Osteoblast (primary cell): ENCODE measurements around the gene CXCL9. TPM values are rescaled to one million over a fixed set of nuclear protein-coding genes. Genes with fewer than 3 reads are reported as not detected.
A peak's percentile ranks its signal among the peaks of the same experiment; 100 is the strongest.

Experiments used
- DNase-seq: peaks from one replicate; pipeline ENCODE4 v3.0.0; 2011; ENCODE audit warnings: low spot score, mixed read lengths; ENCODE audit not compliant: insufficient read length; ENCODE audit errors: missing footprints
- H2AFZ ChIP-seq: 2 replicates; pipeline ENCODE4 v1.6.0; 2011; ENCODE audit warnings: mild to moderate bottlenecking, low read length
- H3K27ac ChIP-seq: 2 replicates; pipeline ENCODE4 v1.5.1; 2011; ENCODE audit warnings: mild to moderate bottlenecking, low read depth, low read length, moderate library complexity
- H3K27me3 ChIP-seq: 2 replicates; pipeline ENCODE4 v1.6.0; 2012; ENCODE audit warnings: mild to moderate bottlenecking, control low read depth, inconsistent platforms, low read length, moderate library complexity; ENCODE audit not compliant: insufficient read depth
- H3K36me3 ChIP-seq: 2 replicates; pipeline ENCODE4 v1.5.1; 2011; ENCODE audit warnings: mild to moderate bottlenecking, low read length, control low read depth, moderate library complexity; ENCODE audit not compliant: insufficient read depth
- H3K4me1 ChIP-seq: 2 replicates; pipeline ENCODE4 v1.5.1; 2011; ENCODE audit warnings: mild to moderate bottlenecking, low read length, control low read depth, moderate library complexity; ENCODE audit not compliant: insufficient read depth
- H3K4me2 ChIP-seq: 2 replicates; pipeline ENCODE4 v1.6.0; 2011; ENCODE audit warnings: mild to moderate bottlenecking, low read length; ENCODE audit not compliant: insufficient read depth
- H3K4me3 ChIP-seq: fragments of 200-600 bp; sonication (generic); 3 replicates; pipeline ENCODE4 v1.5.1; 2012; ENCODE audit warnings: mild to moderate bottlenecking, low read length, inconsistent platforms; ENCODE audit not compliant: insufficient read depth
- H3K79me2 ChIP-seq: 2 replicates; pipeline ENCODE4 v1.6.0; 2012; ENCODE audit warnings: mild to moderate bottlenecking, low read length, control low read depth, inconsistent platforms; ENCODE audit not compliant: insufficient read depth
- H3K9me3 ChIP-seq: 2 replicates; pipeline ENCODE4 v1.5.1; 2011; ENCODE audit warnings: low read depth, low read length, control low read depth
- H4K20me1 ChIP-seq: 2 replicates; pipeline ENCODE4 v1.6.0; 2012; ENCODE audit warnings: mild to moderate bottlenecking, low read length, control low read depth; ENCODE audit not compliant: insufficient read depth
- CTCF ChIP-seq: IDR thresholded peaks from 2 replicates; pipeline ENCODE4 v1.5.1; 2011; ENCODE audit warnings: mild to moderate bottlenecking, low read depth, low read length, moderate library complexity; ENCODE audit errors: extremely low read depth
- total RNA-seq: library from RNA; depleted of rRNA; stranded (reverse); fragments of >200 nt; gene quantifications from 2 replicates; pipeline ENCODE4 v1.2.3, GENCODE V29; 2012

Gene CXCL9
- total RNA-seq, 1 donor = not detected

- no peak overlapping the region for H3K4me2 ChIP-seq
Observed at GRCh38 chr4:75997946-75998345, 9.4 kb downstream of the CXCL9 start.

GRCh38 chr4:75997081-75997480, 10.2 kb downstream of the CXCL9 start:
- no peak overlapping the region for H3K4me2 ChIP-seq
- no peaks in the 10 kb centered on the region for H3K4me1 ChIP-seq
- no peak for DNase-seq
- no peak for TF ChIP-seq CTCF
- H3K27me3 ChIP-seq = peaks cover 3% of the 10 kb centered on the region
- no peak overlapping the region for H2AFZ ChIP-seq
- no peaks in the 10 kb centered on the region for H3K9me3 ChIP-seq
- no peaks in the 10 kb centered on the region for H3K79me2 ChIP-seq
- no peak overlapping the region for H3K4me3 ChIP-seq
- H3K36me3 ChIP-seq = no peaks in the 10 kb centered on the region
- H4K20me1 ChIP-seq = no peaks in the 10 kb centered on the region
- no peak overlapping the region for H3K27ac ChIP-seq

More at GRCh38 chr4:75997946-75998345, 9.4 kb downstream of the CXCL9 start:
- Histone ChIP-seq H3K9me3 (no peaks in the 10 kb centered on the region), H3K4me1 (no peaks in the 10 kb centered on the region), H3K79me2 (no peaks in the 10 kb centered on the region), H3K4me3 (no peak overlapping the region), H4K20me1 (no peaks in the 10 kb centered on the region), H3K36me3 (no peaks in the 10 kb centered on the region), H3K27me3 (peaks cover 3% of the 10 kb centered on the region), H3K27ac (no peak overlapping the region), H2AFZ (no peak overlapping the region)
- no peak for TF ChIP-seq CTCF
- DNase-seq = no peak

GRCh38 chr4:75995727-75996126, 11.6 kb downstream of the CXCL9 start:
- Histone ChIP-seq H3K4me1 (no peaks in the 10 kb centered on the region), H3K36me3 (no peaks in the 10 kb centered on the region), H3K4me3 (no peak overlapping the region), H3K9me3 (no peaks in the 10 kb centered on the region), H4K20me1 (no peaks in the 10 kb centered on the region), H3K4me2 (no peak overlapping the region), H3K27ac (no peak overlapping the region), H3K27me3 (no peaks in the 10 kb centered on the region), H3K79me2 (peaks cover 5% of the 10 kb centered on the region), H2AFZ (no peak overlapping the region)
- DNase-seq = no peak
- peak; percentile 55 for TF ChIP-seq CTCF

GRCh38 chr4:75992462-75992861, 14.8 kb downstream of the CXCL9 start:
- peaks cover 20% of the 10 kb centered on the region for H4K20me1 ChIP-seq
- no peaks in the 10 kb centered on the region for H3K27me3 ChIP-seq
- H3K9me3 ChIP-seq = no peaks in the 10 kb centered on the region
- no peak overlapping the region for H3K27ac ChIP-seq
- TF ChIP-seq CTCF = no peak
- no peak overlapping the region for H3K4me3 ChIP-seq
- H3K79me2 ChIP-seq = peaks cover 37% of the 10 kb centered on the region
- H3K4me1 ChIP-seq = peaks cover 15% of the 10 kb centered on the region
- no peak overlapping the region for H3K4me2 ChIP-seq
- no peak for DNase-seq
- H3K36me3 ChIP-seq = no peaks in the 10 kb centered on the region
- H2AFZ ChIP-seq = no peak overlapping the region
